GM13977 (cell line): ENCODE data around the gene SIRT4.

Experiments
- DNase-seq: peaks from one replicate; pipeline ENCODE4 v3.0.0; 2012; ENCODE audit warnings: low spot score
- CTCF ChIP-seq: IDR thresholded peaks from 2 replicates; pipeline ENCODE4 v1.5.1; 2012; ENCODE audit warnings: mild to moderate bottlenecking, control low read depth; ENCODE audit not compliant: insufficient read depth; ENCODE audit errors: extremely low read depth, missing control alignments
- in situ Hi-C: fragments of 300-500 bp; cut with MboI; formaldehyde crosslinking; loops from one replicate; pipeline ENCODE4 v1.12.0; 2022; ENCODE audit warnings: low sequenced_read_pairs, low pct_unique_long_range_greater_than_20kb, mixed read lengths, inconsistent platforms; ENCODE audit not compliant: unreplicated experiment

The SIRT4 gene

GRCh38 chr12:120284381-120284780 lies 17.7 kb upstream of the SIRT4 start:
- TF ChIP-seq CTCF: no peak
- in situ Hi-C loops: no loop called here

DNA sequence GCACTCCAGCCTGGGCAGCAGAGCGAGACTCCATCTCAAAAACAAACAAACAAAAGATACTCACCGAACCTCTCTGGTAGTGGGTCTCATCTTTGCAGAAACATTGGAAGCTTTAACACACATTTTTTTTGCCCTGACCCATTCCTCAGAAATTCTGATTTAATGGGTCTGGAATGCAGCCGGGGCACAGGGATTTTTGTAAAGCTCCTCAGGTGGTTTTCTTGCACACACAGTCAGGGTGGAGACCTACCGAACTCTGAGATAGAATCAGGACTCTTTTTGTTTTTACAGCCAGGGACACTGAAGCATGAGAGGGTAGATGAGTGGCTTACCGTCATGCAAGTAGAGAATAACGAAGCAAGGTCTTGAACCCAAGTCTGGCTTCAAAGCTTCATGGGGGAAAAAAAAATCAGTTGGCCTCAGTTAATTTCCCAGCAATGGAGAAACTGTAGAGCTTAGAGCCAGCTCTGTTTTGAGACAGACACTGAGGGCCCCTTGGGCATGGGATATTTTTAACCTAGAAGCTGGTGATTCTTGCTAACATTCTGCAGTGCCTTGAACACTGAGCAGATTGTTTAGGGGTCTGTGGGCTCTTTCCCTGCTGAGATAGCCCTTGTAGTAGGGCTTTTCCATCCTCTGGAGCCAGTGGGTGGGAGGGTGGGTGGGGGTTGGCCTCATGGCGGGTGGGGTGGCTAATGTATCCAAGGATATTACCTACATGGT lies 15.2 kb upstream of the SIRT4 start:
- DNase-seq: no peak
- in situ Hi-C loops: no loop called here
- no peak for TF ChIP-seq CTCF

More at GRCh38 chr12:120284381-120284780, 17.7 kb upstream of the SIRT4 start:
- no peak for DNase-seq

DNA sequence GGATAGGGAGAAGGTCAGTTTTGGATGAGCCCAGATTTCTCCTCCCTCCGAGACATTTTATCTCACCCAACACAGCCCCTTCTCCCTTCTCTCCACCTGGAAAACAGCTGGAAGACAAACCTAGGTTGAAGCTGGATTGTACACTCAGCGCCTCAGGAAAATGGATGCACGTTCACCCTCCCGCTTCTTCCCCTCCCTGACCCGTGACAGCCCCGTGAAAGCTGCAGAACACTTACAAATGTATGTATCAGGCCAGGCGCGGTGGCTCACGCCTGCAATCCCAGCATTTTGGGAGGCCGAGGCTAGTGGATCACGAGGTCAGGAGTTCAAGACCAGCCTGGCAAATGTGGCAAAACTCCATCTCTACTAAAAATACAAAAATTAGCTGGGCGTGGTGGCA lies 14.6 kb upstream of the SIRT4 start:
- TF ChIP-seq CTCF: no peak
- in situ Hi-C loops: no loop called here
- DNase-seq: no peak

- TF ChIP-seq CTCF: no peak
- DNase-seq: no peak
- in situ Hi-C loops: no loop called here
These were observed 11.4 kb upstream of the SIRT4 start for GRCh38 chr12:120290609-120291305.

DNA sequence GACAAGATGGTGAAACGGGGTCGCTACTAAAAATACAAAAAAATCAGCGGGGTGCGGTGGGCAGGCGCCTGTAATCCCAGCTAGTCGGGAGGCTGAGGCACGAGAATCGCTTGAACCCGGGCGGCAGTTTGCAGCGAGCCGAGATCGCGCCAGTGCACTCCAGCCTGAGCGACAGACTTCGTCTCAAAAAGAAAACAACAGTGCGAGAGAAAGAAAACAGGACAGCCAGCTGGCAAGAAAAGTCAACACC lies 9.8 kb upstream of the SIRT4 start:
- no peak for DNase-seq
- in situ Hi-C loops: no loop called here
- TF ChIP-seq CTCF: no peak

- no peak for TF ChIP-seq CTCF
These were observed 9.2 kb upstream of the SIRT4 start, which contains the start of gene RNU4-1 for GRCh38 chr12:120292661-120293531. TSS of gene RNU4-1 (minus strand) at chr12:120293237.

More at GRCh38 chr12:120292661-120293531, 9.2 kb upstream of the SIRT4 start, which contains the start of gene RNU4-1:
- in situ Hi-C loops: no loop called here
- peak; percentile 70 for DNase-seq
